CD4-positive, alpha-beta T cell (primary cell): ENCODE measurements around the gene SAMD4A. TPM values are rescaled to one million over a fixed set of nuclear protein-coding genes. Genes with fewer than 3 reads are reported as not detected.

Source experiments
- ATAC-seq: fragments of 200-7000 bp; cut with Tn5 transposase; one replicate; pipeline ENCODE4 v1.10.0; 2022; ENCODE audit warnings: mild to moderate bottlenecking; ENCODE audit not compliant: poor library complexity
- CTCF ChIA-PET: fragments of 350-600 bp; sonication (Branson Sonifier 250); formaldehyde crosslinking; loops from one replicate; lab custom pipeline; 2021; ENCODE audit warnings: antibody characterized with exemption, inconsistent platforms; lab: Charles Lee
- POLR2A ChIA-PET: fragments of 350-600 bp; sonication (Branson Sonifier 250); formaldehyde crosslinking; loops from one replicate; lab custom pipeline; 2021; ENCODE audit warnings: antibody characterized with exemption, inconsistent platforms; lab: Charles Lee
- DNase-seq, 14 experiments: peaks; one replicate each; pipeline ENCODE4 v3.0.0-alpha.2; 2013 to 2020; ENCODE audit warnings: mixed read lengths in 2 of 14
- H3K27ac ChIP-seq, 2 donors: one replicate each; pipeline versions ENCODE4 v1.5.1 to v1.7.0; 2013; ENCODE audit warnings: low read length in 2 of 2, low read depth in 1 of 2, mild to moderate bottlenecking in 1 of 2
- H3K27me3 ChIP-seq, 2 experiments: 1 replicate in 1 of 2; 2 replicates in 1 of 2; pipeline versions ENCODE4 v1.6.1 to v1.7.0; 2013; ENCODE audit warnings: low read length in 2 of 2, control low read depth in 1 of 2, mild to moderate bottlenecking in 1 of 2, moderate library complexity in 1 of 2; ENCODE audit not compliant: insufficient read depth in 2 of 2, control insufficient read depth in 1 of 2
- H3K36me3 ChIP-seq: one replicate; pipeline ENCODE4 v1.6.1; 2013; ENCODE audit warnings: low read length, control low read depth; ENCODE audit not compliant: insufficient read depth
- H3K4me1 ChIP-seq: one replicate; pipeline ENCODE4 v1.6.1; 2013; ENCODE audit warnings: low read length, control low read depth; ENCODE audit not compliant: insufficient read depth
- H3K4me3 ChIP-seq: one replicate; pipeline ENCODE4 v1.5.1; 2013; ENCODE audit warnings: mild to moderate bottlenecking, low read length, moderate library complexity
- H3K9me3 ChIP-seq, 2 experiments: 1 replicate in 1 of 2; 2 replicates in 1 of 2; pipeline versions ENCODE4 v1.6.1 to v1.7.0; 2013; ENCODE audit warnings: low read length in 2 of 2, mild to moderate bottlenecking in 2 of 2, control low read depth in 1 of 2, moderate library complexity in 1 of 2; ENCODE audit not compliant: control insufficient read depth in 1 of 2, insufficient read depth in 1 of 2
- H3K27ac Mint-ChIP-seq: one replicate; pipeline ENCODE4 v1.8.0; 2020; ENCODE audit warnings: mixed read lengths
- H3K27me3 Mint-ChIP-seq: one replicate; pipeline ENCODE4 v1.8.0; 2021; ENCODE audit warnings: mixed read lengths
- H3K36me3 Mint-ChIP-seq: one replicate; pipeline ENCODE4 v1.8.0; 2021; ENCODE audit warnings: low read depth, mixed read lengths
- H3K4me1 Mint-ChIP-seq: one replicate; pipeline ENCODE4 v1.8.0; 2021; ENCODE audit warnings: low read depth, mixed read lengths
- H3K4me3 Mint-ChIP-seq: one replicate; pipeline ENCODE4 v1.8.0; 2020; ENCODE audit warnings: mild to moderate bottlenecking, mixed read lengths
- H3K9me3 Mint-ChIP-seq: one replicate; pipeline ENCODE4 v1.8.0; 2020; ENCODE audit warnings: mixed read lengths
- CTCF ChIP-seq: fragments of 200-600 bp; IDR thresholded peaks from one replicate; pipeline ENCODE4 v1.8.0; 2022; ENCODE audit warnings: antibody characterized with exemption, mild to moderate bottlenecking
- intact Hi-C, 2 experiments: fragments of 100-400 bp; cut with DNase I in 1 of 2; cut with micrococcal nuclease in 1 of 2; formaldehyde crosslinking; loops; one replicate each; pipeline versions ENCODE4 v1.15.1 to v1.9.0; 2023 to 2025; cut with DNase I, micrococcal nuclease
- total RNA-seq, 174 experiments: library from RNA in 2 of 174; stranded (reverse) in 2 of 174; gene quantifications; one replicate each; pipeline ENCODE4 v1.2.3 and lab custom pipeline; 2021 to 2026

SAMD4A gene
- total RNA-seq, 2 experiments from 2014 or later = 1.9 to 2.3 TPM

GRCh38 chr14:54632452-54632851 lies 65.5 kb downstream of the SAMD4A start:
- H3K4me3 Mint-ChIP-seq = no peak overlapping the region
- DNase-seq (no peak), ATAC-seq (no peak)
- Histone ChIP-seq H3K36me3 (no peaks in the 10 kb centered on the region), H3K27me3 (no peaks in the 10 kb centered on the region), H3K27ac (no peak overlapping the region), H3K4me1 (peaks cover 16% of the 10 kb centered on the region), H3K9me3 (no peaks in the 10 kb centered on the region), H3K4me3 (no peak overlapping the region)
- H3K9me3 Mint-ChIP-seq = no peaks in the 10 kb centered on the region
- no peaks in the 10 kb centered on the region for H3K36me3 Mint-ChIP-seq
- H3K27ac Mint-ChIP-seq = no peak overlapping the region
- CTCF ChIA-PET = no interaction called here
- intact Hi-C loops = no loop called here
- peaks cover 30% of the 10 kb centered on the region for H3K4me1 Mint-ChIP-seq
- POLR2A ChIA-PET = no interaction called here
- no peaks in the 10 kb centered on the region for H3K27me3 Mint-ChIP-seq
- TF ChIP-seq CTCF = no peak

- H3K27me3 Mint-ChIP-seq = no peaks in the 10 kb centered on the region
- DNase-seq (no peak), ATAC-seq (no peak)
- H3K27ac Mint-ChIP-seq = no peak overlapping the region
- no peak for TF ChIP-seq CTCF
- peaks cover 24% of the 10 kb centered on the region for H3K4me1 Mint-ChIP-seq
- H3K27me3 ChIP-seq = no peaks in the 10 kb centered on the region
- H3K9me3 Mint-ChIP-seq = no peaks in the 10 kb centered on the region
- H3K27ac ChIP-seq = no peak overlapping the region
- ChIA-PET POLR2A (no interaction called here), CTCF (no interaction called here)
- H3K4me1 ChIP-seq = peaks cover 11% of the 10 kb centered on the region
- H3K9me3 ChIP-seq = no peaks in the 10 kb centered on the region
- no peak overlapping the region for H3K4me3 Mint-ChIP-seq
- no peak overlapping the region for H3K4me3 ChIP-seq
- no peaks in the 10 kb centered on the region for H3K36me3 ChIP-seq
- no peaks in the 10 kb centered on the region for H3K36me3 Mint-ChIP-seq
- intact Hi-C loops = no loop called here
Observed at GRCh38 chr14:54633076-54633475, 66.1 kb downstream of the SAMD4A start.

GRCh38 chr14:54637270-54638134 lies 70.6 kb downstream of the SAMD4A start:
- no peaks in the 10 kb centered on the region for H3K9me3 Mint-ChIP-seq
- CTCF ChIA-PET = no interaction called here
- intact Hi-C loops = no loop called here
- H3K27me3 Mint-ChIP-seq = no peaks in the 10 kb centered on the region
- no peak overlapping the region for H3K4me3 ChIP-seq
- no peak overlapping the region for H3K27ac Mint-ChIP-seq
- ATAC-seq (no peak), DNase-seq (no peak)
- POLR2A ChIA-PET = interaction anchor here (0.7 kb wide), 1 partner anchor 8 kb away, joined by 3 read pairs; no protein-coding TSS in a partner anchor
- H3K27me3 ChIP-seq = no peaks in the 10 kb centered on the region
- H3K4me1 Mint-ChIP-seq = no peaks in the 10 kb centered on the region
- TF ChIP-seq CTCF = no peak
- no peak overlapping the region for H3K27ac ChIP-seq
- H3K4me1 ChIP-seq = no peaks in the 10 kb centered on the region
- H3K9me3 ChIP-seq = no peaks in the 10 kb centered on the region
- H3K36me3 ChIP-seq = no peaks in the 10 kb centered on the region
- H3K4me3 Mint-ChIP-seq = no peak overlapping the region
- no peaks in the 10 kb centered on the region for H3K36me3 Mint-ChIP-seq
